ENCODE measurements around the gene KCNK15.
A peak's percentile ranks its signal among the peaks of the same experiment; 100 is the strongest.

KCNK15 gene

GRCh38 chr20:44732327-44732726 lies 13.3 kb upstream of the KCNK15 start:
- TF ChIP-seq EZH2 (IDR thresholded peaks at IDR 0.05; ENCODE audit: borderline replicate concordance, low read length): no peak
- no peak overlapping the region for H3K4me3 ChIP-seq (ENCODE audit: low read depth, low read length, poor library complexity, severe bottlenecking)
- H3K27ac ChIP-seq (ENCODE audit: low read depth, low read length, poor library complexity, severe bottlenecking): no peak overlapping the region
- peaks cover 9% of the 10 kb centered on the region; the same call in 1 of the 2 replicates for H3K36me3 ChIP-seq (ENCODE audit: insufficient read depth, low read length)
- H3K4me1 ChIP-seq (ENCODE audit: insufficient read depth, low read length, severe bottlenecking): peaks cover 7% of the 10 kb centered on the region
- H3K9me3 ChIP-seq (ENCODE audit: low read length): no peaks in the 10 kb centered on the region
- no peaks in the 10 kb centered on the region for H3K9me2 ChIP-seq (ENCODE audit: low read depth, low read length)
- no peaks in the 10 kb centered on the region for H3K27me3 ChIP-seq (ENCODE audit: insufficient read depth, low read length)
- no peak overlapping the region for H2AFZ ChIP-seq (ENCODE audit: low read length)
- no peaks in the 10 kb centered on the region for H4K20me1 ChIP-seq (ENCODE audit: insufficient read depth, low read length)
- H3K9ac ChIP-seq (ENCODE audit: low read length): no peak overlapping the region
- H3K4me2 ChIP-seq (ENCODE audit: low read length): no peak overlapping the region
- no peaks in the 10 kb centered on the region for H3K79me2 ChIP-seq (ENCODE audit: insufficient read depth, low read length)
- H3F3A ChIP-seq (ENCODE audit: insufficient read depth, low read length): no peaks in the 10 kb centered on the region

GRCh38 chr20:44733341-44734069 lies 12.2 kb upstream of the KCNK15 start:
- TF ChIP-seq CTCF (IDR thresholded peaks at IDR 0.05; ENCODE audit: low read length) (peak; percentile 95), EZH2 (IDR thresholded peaks at IDR 0.05; ENCODE audit: borderline replicate concordance, low read length) (no peak)

GRCh38 chr20:44734938-44735337 lies 10.7 kb upstream of the KCNK15 start:
- H3K9me2 ChIP-seq (ENCODE audit: low read depth, low read length): no peaks in the 10 kb centered on the region
- H3K79me2 ChIP-seq (ENCODE audit: insufficient read depth, low read length): no peaks in the 10 kb centered on the region
- no peak overlapping the region for H3K9ac ChIP-seq (ENCODE audit: low read length)
- H3K4me3 ChIP-seq (ENCODE audit: low read depth, low read length, poor library complexity, severe bottlenecking): no peak overlapping the region
- H3K36me3 ChIP-seq (ENCODE audit: insufficient read depth, low read length): peaks cover 14% of the 10 kb centered on the region; the same call in 1 of the 2 replicates
- H2AFZ ChIP-seq (ENCODE audit: low read length): no peak overlapping the region
- H4K20me1 ChIP-seq (ENCODE audit: insufficient read depth, low read length): no peaks in the 10 kb centered on the region
- TF ChIP-seq CTCF (IDR thresholded peaks at IDR 0.05; ENCODE audit: low read length): no peak
- TF ChIP-seq EZH2 (IDR thresholded peaks at IDR 0.05; ENCODE audit: borderline replicate concordance, low read length): no peak
- H3K9me3 ChIP-seq (ENCODE audit: low read length): no peaks in the 10 kb centered on the region
- no peaks in the 10 kb centered on the region for H3K27me3 ChIP-seq (ENCODE audit: insufficient read depth, low read length)
- peaks cover 15% of the 10 kb centered on the region for H3K4me1 ChIP-seq (ENCODE audit: insufficient read depth, low read length, severe bottlenecking)
- H3F3A ChIP-seq (ENCODE audit: insufficient read depth, low read length): no peaks in the 10 kb centered on the region
- H3K4me2 ChIP-seq (ENCODE audit: low read length): no peak overlapping the region
- no peak overlapping the region for H3K27ac ChIP-seq (ENCODE audit: low read depth, low read length, poor library complexity, severe bottlenecking)

More at GRCh38 chr20:44733341-44734069, 12.2 kb upstream of the KCNK15 start:
- no peaks in the 10 kb centered on the region for H3K79me2 ChIP-seq (ENCODE audit: insufficient read depth, low read length)
- no peaks in the 10 kb centered on the region for H3K9me3 ChIP-seq (ENCODE audit: low read length)
- no peak overlapping the region for H3K4me3 ChIP-seq (ENCODE audit: low read depth, low read length, poor library complexity, severe bottlenecking)
- peaks cover 14% of the 10 kb centered on the region; the same call in 1 of the 2 replicates for H3K36me3 ChIP-seq (ENCODE audit: insufficient read depth, low read length)
- no peak overlapping the region for H3K27ac ChIP-seq (ENCODE audit: low read depth, low read length, poor library complexity, severe bottlenecking)
- H3K4me2 ChIP-seq (ENCODE audit: low read length): no peak overlapping the region
- H3K27me3 ChIP-seq (ENCODE audit: insufficient read depth, low read length): no peaks in the 10 kb centered on the region
- H2AFZ ChIP-seq (ENCODE audit: low read length): no peak overlapping the region
- H3K4me1 ChIP-seq (ENCODE audit: insufficient read depth, low read length, severe bottlenecking): peaks cover 12% of the 10 kb centered on the region
- no peaks in the 10 kb centered on the region for H4K20me1 ChIP-seq (ENCODE audit: insufficient read depth, low read length)
- no peak overlapping the region for H3K9ac ChIP-seq (ENCODE audit: low read length)
- H3F3A ChIP-seq (ENCODE audit: insufficient read depth, low read length): no peaks in the 10 kb centered on the region
- no peaks in the 10 kb centered on the region for H3K9me2 ChIP-seq (ENCODE audit: low read depth, low read length)

All from OCI-LY1 (cell line).